ENCODE data around the gene LAPTM4A.

The LAPTM4A gene

DNA sequence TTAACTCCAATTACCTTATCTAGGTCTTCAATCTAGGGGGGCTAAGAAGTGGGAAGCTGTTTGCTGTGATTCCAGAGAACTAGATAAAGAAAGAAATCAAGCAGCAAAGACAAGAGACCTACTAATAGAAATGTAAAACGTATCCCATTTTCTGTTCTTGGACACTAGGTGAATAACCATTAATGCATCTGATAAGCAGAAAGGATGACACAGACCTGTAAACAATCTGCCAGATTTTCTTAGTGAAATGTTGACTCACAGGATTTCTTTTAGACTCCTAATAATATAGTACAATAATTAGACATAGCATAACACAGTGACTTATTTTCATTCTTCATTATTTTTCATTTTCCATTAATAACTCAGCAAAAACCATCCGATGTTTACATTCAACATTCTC lies 62.8 kb downstream of the LAPTM4A start:
- DNase-seq (ENCODE audit: low read depth in 1 of 2, low spot score in 1 of 2) = no peak

GRCh38 chr2:19987936-19988335 lies 63.5 kb downstream of the LAPTM4A start:
- DNase-seq (ENCODE audit: low read depth in 1 of 2, low spot score in 1 of 2) = no peak

All from stimulated activated CD4-positive, alpha-beta T cell treated with anti-CD3 and anti-CD28 coated beads, Interleukin-15, amount 100 ng/mL, for 1 hour (primary cell).